HG03045 (cell line): ENCODE measurements around the gene SPIB.
"Not testable (repeated sequence)": the region's sequence is repeated elsewhere in the genome, so short reads cannot be mapped to it uniquely, and the experiment has no call there.

Experiments
- ATAC-seq: cut with Tn5 transposase; IDR thresholded peaks from one replicate; pipeline ENCODE4 v1.9.1; 2021; ENCODE audit warnings: mild to moderate bottlenecking, moderate library complexity; ENCODE audit not compliant: unreplicated experiment

The SPIB gene

DNA sequence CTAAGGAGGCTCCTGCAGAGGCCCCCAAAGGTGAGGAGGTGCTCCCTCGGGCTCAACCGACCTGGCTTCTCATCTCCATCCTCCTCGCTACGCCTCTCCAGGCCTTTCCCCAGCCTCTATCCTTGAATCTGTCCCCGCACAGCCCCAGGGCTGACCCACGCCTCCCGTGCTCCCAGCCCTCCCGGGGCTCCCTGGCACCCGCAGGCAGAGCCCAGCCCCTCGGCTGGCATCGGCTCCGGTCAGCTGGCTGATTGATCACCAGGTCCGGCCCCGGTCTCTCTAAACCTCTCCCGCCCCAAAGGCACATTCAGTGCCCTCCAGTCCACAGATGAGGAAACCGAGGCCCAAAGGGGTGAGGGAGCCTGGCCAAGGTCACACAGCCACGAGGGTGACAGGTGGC lies 16.5 kb downstream of the SPIB start:
- no peak for ATAC-seq

DNA sequence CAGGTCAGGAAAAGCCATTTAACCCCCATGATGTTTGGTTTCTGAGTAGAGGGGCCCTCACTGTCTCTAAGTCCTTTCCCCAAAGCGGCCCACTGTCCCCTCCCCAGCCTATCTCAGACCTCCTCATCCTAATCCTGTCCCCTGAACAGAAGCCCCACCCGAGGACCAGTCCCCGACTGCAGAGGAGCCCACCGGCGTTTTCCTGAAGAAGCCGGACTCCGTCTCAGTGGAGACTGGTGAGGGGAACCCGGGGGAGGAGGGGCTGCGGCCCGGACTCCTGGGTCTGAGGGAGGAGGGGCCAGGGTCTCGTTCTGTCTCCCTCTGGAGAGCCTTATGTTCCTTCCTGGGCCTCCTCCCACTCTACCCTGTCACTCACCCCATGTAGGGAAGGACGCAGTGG lies 16.9 kb downstream of the SPIB start:
- ATAC-seq, result no peak

DNA sequence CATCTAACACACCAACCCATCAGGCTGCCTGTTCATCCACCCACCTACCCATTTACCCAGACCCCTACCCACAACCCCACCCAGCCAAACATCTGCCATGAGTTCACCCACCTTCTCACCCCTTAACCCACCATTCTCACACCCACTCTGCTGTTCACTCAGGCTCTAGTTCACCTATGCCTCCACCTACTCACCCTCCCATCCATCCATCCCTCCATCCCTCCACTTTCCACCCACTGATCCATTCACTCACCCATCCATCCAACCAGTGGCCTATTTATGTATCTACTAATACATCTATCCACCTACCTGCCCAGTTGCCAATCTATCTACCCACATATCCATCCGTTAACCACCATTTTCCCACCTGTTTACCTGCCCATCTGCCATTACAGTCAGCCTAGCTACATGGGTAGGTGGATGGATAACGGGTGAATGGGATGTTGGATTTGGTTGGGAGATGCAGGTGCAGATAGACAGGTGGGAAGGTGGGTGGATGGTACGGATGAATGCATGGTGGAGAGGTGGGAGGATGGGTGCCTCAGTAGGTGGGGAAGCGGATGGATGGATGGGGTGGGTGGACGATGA lies 19.2 kb downstream of the SPIB start:
- no peak for ATAC-seq

DNA sequence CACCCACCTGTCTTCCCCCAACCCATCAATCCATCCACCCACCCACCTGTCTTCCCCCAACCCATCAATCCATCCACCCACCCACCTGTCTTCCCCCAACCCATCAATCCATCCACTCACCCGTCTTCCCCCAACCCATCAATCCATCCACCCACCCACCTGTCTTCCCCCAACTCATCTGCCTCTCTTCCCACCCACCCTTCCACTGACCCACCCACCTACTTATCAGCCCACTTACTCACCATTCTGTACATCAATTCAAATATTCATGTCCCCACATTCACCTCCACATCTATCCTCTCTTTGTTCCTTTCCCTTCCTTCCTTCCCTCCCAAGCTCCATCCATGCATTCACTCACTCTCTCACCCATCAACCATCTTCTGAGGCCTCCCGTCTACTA lies 20.4 kb downstream of the SPIB start:
- ATAC-seq, result not testable (repeated sequence)

DNA sequence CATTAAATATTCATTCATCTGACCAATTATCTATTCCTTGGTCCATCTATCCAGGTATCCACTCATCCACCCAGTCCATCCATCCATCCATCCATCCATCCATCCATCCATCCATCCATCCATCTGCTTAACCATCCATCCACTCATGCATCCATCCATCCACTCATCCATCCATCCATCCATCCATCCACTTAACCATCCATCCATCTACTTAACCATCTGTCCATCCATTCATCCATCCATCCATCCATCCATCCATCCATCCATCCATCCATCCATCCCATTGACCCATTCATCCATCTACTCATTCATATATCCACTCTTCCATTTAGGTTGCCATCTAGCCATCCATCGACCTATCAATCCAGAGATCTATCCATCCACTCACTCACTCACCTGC lies 25.3 kb downstream of the SPIB start:
- ATAC-seq, result no peak

DNA sequence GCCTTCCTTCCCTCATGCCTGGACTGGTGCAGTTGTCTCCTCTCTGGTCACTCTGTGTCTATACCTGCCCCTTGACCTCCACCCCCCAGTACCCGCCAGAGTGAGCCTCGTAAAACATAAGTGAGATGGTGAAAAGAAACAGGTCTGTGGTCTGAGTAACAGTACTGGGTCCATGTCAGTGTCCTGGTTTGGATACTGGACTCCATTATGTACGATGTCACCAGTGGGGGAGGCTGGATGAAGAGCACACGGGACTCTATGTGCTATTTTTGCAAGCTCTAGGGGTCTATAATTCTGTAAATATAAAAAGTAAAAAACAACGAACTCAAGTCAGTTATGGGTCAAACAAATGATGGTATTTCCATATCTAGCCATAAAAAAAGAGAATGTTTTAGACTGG lies 28.3 kb downstream of the SPIB start:
- ATAC-seq, result no peak

DNA sequence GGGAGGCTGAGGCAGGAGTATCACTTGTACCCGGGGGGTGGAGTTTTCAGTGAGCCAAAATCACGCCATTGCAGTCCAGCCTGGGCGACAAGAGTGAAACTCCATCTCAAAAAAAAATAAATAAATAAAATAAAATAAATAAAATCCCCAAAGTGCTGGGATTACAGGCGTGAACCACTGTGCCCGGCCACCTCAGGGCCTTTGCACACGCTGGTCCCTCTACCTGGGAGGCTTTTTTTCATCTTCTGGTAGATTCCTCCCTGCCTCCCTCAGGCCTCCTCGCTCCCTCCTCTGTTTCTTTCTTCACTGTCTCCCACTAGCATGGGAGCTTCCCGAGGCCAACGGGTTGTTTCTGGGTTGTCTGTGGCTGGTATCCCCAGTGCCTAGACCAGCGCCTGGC lies 29.0 kb downstream of the SPIB start:
- ATAC-seq, result no peak

DNA sequence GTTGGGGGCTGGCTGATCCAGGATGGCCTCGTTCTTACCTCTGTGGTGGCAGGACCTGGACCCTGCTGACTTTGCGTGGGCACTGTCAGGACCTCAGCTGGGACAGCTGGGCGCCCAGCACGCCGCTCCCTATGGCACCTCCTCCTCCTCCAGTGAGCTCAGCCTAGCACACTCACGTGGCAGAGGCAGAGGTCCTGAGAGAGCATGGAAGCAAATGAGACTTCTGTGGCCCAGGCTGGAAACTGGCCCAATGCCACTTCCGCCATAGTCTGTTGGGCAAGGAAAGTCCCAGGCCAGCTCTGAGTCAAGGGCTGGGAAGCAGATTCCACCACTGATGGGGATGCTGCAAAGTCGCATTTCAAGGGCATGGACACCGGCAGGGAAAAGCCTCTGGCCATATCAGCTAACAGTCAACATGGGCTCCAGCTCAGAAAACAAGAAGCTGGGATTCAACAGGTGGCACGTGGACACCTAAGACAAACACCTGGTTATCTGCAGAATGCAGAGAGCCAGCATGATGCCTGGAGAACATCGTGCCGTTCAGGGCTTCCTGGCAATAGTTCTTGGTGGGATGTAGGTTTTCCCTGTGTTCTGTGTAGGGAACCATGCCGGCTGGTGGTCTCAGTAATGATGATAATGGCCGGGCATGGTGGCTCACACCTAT lies 30.6 kb downstream of the SPIB start:
- ATAC-seq, result no peak

DNA sequence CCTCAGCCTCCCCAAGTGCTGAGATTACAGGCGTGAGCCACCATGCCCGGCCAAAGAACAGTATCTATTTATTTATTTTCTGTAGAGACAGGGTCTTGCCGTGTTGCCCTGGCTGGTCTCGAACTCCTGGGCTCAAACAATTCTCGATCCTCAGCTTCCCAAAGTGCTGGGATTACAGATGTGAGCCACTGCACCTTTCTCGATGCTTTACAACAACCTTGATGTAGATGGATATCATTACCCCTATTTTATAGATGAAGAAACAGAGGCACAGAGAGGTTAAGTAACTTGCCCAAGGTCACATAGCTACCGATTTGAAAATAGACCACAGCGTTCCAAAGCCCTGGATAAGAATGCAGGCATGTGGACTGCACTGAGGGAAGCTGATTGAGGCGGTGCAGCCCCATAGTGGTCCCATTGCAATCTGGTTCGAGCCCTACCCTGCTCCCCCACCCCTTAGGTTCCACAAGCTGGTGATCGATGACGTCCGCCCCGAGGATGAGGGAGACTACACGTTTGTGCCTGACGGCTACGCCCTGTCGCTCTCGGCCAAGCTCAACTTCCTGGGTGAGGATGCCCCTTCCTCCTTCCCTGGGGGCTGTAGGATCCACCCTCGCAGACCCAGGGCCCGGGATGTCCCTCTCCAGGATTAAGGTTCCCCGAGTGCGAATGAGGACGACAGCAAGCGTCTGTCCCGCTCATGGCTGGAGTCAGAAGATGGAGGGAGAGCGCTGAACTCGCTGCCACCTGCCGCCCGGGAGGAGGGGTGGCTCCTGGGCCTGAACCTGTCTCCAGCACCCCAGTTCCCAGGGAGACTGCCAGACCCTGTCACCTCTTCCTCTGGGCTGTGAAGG lies 31.9 kb downstream of the SPIB start:
- ATAC-seq, result no peak

DNA sequence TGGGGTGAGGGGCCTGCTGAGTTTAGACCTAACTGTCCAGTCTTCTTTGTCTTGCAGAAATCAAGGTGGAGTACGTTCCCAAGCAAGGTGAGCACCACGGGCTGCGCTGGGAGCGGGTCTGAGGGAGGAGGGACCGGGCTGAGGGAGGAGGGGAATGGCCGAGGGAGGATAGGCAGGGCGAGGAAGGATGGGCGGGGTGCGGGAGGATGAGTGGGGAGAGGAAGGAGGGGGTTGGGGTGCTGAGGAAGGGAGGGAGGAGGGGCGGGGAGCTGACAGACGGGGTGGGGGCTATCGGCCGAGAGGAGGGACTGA lies 32.4 kb downstream of the SPIB start:
- no peak for ATAC-seq

DNA sequence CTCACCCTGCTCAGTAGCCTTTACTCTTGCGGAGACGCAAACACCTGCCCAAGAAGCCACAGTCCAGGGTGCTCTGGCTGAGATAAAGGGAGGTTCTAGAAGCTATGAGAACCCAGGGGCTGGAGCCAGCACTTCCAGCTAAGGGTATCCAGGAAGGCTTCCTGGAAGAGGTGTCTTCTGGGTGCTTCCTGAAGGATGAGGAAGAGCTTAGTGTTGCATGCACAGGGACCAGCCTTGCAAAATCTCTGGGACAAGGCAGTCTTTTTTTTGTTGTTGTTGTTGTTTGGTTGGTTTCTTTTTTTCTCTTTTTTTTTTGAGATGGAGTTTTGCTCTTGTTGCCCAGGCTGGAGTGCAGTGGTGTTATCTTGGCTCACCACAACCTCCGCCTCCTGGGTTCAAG lies 34.5 kb downstream of the SPIB start:
- ATAC-seq, result no peak

DNA sequence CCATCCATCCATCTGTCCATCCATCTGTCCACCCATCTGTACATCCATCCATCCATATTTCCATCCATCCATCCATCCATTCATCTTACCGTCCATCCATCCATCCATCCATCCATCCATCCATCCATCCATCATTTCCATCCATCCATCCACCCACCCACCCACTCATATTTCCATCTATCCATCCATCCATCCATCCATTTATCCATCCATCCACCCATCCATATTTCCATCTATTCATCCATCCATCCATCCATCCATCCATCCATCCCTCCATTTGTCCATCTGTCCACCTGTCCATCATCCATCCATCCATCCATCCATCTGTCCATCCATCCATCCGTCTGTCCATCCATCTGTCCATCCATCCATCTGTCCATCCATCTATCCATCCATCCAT lies 37.3 kb downstream of the SPIB start:
- no peak for ATAC-seq

DNA sequence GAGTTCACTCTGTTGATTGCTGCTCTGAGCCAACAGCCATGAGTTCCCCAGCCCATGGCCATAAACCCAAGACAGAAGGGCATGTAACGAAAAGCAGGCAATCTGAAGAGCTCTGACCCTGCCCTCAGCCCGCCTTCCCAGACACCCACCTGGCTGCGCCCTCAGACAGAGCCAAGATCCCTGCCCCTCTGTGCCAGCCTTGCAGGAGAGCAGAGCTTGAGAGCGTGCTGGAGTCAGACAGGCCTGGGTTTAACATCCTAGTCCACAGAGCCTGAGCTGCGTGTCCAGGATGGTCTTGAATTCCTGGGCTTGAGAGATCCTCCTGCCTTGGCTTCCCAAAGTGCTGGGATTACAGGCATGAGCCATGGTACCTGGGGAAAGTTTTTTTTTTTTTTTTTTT lies 38.6 kb downstream of the SPIB start:
- ATAC-seq, result no peak

DNA sequence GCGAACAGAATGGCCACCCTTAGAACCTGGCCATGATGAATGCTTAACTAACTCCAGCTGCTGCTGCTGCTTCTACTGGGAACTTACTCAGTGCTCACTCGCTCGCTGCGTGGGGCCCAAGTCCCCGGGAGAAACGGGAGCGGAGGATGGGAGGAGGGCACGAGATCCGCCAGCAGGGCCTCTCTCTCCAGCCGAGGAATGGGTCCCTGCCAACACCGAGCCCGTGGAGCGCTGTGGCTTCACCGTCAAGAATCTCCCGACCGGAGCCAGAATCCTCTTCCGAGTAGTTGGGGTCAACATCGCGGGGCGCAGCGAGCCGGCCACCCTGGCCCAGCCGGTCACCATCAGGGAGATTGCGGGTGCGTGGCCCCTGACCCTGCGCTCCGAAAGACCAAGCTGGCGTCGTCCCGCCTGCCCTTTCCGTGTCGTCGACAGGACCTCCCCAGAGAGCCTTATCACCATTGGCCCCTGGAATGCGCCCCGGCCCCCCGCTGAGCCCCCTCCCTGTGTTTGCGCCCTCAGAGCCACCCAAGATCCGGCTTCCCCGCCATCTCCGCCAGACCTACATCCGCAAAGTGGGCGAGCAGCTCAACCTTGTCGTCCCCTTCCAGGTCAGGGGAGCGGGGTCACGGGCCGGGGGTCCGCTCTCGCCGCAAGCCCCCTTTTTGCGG lies 39.8 kb downstream of the SPIB start:
- no peak for ATAC-seq

DNA sequence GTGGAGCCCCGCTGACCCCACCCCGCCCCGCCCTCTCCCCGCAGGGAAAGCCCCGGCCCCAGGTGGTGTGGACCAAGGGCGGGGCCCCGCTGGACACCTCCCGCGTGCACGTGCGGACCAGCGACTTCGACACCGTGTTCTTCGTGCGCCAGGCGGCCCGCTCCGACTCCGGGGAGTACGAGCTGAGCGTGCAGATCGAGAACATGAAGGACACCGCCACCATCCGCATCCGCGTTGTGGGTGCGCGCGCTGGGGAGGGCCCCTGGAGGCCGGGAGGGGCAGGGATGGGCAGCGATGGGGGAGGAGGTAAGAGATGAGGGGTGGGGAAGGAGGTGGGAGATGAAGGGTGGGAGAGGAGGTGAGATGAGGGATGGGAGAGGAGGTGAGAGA lies 40.3 kb downstream of the SPIB start:
- ATAC-seq, result no peak

DNA sequence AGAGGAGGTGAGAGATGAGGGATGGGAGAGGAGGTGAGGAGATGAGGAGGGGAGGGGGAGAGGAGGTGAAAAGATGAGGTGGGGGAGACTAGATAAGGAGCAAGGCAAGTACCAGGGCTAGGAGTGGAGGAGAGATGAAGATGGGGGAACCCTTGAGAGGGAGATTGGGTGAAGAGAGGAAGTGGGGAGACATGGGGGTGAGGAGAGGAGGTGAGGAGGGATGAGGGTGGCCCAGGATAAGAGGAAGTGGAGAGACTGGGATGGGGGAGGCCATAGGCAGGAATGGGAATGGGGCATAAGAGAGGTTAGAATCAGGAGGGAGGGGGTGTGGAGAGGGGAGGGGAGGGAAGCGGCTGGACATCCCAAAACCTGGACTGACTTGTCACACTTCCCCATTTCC lies 40.9 kb downstream of the SPIB start:
- ATAC-seq, result no peak

DNA sequence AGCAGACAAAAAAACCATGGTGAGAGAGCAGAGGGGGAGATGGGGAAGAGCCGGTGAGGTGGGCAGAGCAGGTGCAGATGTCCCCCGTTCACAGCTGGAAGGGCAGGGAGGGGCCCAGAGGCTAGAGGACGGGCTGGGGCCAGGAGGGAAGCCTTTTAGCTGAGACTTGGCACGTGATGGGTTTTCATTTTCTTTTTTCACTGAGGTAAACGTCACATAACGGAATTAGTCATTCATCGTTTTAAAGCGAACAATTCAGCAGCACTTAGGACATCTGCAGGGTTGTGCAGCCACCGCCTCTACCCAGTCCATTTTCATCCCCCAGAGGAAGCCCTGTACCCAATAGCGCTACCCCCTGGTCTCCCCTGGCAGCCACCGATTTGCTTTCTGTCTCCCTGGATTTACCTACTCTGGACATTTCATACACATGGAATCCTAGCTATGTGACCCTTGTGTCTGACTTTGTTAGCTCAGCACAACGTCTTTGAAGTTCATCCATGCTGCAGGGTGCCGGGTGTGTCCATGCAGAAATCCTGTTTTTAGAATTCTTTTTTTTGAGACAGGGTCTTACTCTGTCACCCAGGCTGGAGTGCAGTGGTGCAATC lies 41.5 kb downstream of the SPIB start:
- no peak for ATAC-seq

DNA sequence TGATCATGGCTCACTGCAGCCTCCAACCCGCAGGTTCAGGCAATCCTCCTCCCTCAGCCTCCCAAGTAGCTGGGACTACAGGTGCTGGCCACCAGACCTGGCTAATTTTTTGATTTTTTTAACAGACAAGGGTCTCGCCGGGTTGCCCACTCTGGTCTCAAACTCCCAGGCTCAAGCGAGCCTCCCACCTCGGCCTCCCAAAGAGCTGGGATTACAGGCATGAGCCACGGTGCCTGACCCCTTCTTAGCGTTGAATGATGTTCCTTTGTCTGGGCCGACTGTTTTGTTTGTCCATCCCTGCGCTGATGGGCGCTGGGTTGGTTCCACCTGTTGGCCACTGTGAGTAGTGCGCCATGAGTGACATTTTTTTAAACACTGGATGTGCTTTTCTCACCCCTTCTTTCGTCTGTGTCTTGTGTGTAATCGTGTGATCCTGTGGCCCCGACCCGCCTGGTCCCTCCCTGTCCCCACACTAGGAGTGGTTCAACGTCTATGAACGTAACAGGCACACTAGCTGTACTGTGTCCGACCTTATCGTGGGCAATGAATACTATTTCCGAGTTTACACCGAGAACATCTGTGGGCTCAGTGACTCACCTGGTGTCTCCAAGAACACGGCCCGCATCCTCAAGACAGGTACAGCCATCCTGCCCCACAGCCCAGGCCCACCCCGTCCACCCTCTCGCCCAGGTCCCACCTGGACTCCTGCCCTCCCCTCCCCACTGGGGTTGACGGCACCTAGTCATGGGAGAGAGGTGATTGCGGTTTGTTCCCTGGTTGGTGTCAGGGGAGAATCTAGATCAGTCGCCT lies 42.5 kb downstream of the SPIB start:
- ATAC-seq, result no peak

DNA sequence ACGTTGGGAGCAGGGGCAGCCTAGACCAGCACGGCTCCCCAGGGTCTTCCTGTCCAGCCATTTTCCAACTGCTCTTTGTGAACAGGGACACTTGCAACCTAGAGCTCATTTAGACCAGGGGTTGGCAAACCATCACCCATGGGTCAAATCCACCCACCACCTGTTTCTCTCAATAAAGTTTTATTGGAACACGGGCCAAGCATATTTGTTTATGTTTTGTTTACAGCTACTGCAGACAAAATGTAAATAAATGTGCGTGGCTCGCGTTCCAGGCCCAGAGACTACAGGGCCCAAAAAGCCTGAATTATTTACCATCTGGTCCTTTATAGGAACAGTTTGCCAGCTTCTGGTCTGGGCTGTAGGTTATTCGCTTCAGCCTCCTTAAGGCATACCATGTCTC lies 44.2 kb downstream of the SPIB start:
- no peak for ATAC-seq

DNA sequence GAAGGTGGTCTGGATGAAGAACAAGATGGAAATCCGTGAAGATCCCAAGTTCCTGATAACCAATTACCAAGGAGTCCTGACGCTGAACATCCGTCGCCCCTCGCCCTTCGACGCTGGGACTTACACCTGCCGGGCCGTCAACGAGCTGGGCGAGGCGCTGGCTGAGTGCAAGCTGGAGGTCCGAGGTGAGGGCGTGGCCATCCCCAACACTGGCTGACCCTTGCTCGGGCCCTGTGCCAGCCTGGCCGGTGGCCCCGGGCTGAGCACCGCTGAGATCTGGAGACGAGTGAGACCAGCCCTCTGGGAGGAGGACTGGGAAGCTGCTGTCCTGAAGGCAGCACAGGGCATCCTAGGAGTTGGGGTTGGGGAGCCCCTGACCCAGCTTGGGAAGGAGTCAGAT lies 45.6 kb downstream of the SPIB start:
- ATAC-seq, result no peak

DNA sequence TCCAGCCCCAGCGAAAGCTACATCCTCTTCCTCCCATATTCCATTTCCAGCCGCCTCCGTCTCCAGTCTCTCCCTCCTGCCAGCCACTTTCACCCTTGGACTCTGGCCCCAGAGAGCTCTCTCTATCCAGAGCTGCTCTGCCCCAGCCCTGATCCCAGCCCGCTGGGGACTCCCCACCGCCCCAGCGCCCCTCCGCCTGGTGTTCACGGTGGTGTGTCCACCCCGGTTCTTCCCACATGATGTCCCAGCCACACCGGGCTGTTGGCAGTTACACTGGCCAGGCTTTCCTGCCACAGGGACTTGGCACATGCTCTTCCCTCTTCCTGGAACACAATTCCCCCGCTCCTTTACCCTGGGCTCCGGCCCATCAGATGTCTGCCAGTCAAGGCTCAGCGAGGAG lies 46.3 kb downstream of the SPIB start:
- no peak for ATAC-seq
